K562 (cell line): ENCODE results near the gene OR2T34. TPM values are rescaled to one million over a fixed set of nuclear protein-coding genes. Genes with fewer than 3 reads are reported as not detected.

ENCODE experiments used
- ATAC-seq: fragments of 200-7000 bp; cut with Tn5 transposase; 3 replicates; pipeline ENCODE4 v1.9.1; 2020; ENCODE audit warnings: moderate library complexity
- BruUV-seq: library from RNA; stranded (reverse); fragments of 400-500 nt; replicated peaks from 2 replicates; lab custom pipeline; 2021; lab: Mats Ljungman, UMichigan
- CTCF ChIA-PET: fragments of 300-600 bp; formaldehyde crosslinking; extraction: SDS; loops from one replicate; lab custom pipeline; 2021; ENCODE audit warnings: low intra/inter-chr PET ratio; lab: Yijun Ruan, JAX
- POLR2A ChIA-PET: fragments of 300-600, 350-650 bp; sonication (Branson Sonifier 250); formaldehyde crosslinking; extraction: SDS; loops from one replicate; lab custom pipeline; 2021; ENCODE audit warnings: antibody characterized with exemption, inconsistent platforms; lab: Yijun Ruan, JAX
- DNase-seq, 4 experiments: peaks; one replicate each; pipeline versions ENCODE4 v3.0.0 to v3.0.0-alpha.2; 2011 to 2018; ENCODE audit warnings: low spot score in 3 of 4, mixed read lengths in 3 of 4; ENCODE audit errors: extremely low read depth in 1 of 4
- FAIRE-seq: peaks from 2 replicates; lab custom pipeline; 2011; peaks lifted over from hg19 to GRCh38; lab: Jason Lieb, UNC
- H2AFZ ChIP-seq: 2 replicates; pipeline ENCODE4 v1.6.0; 2011; ENCODE audit warnings: low read depth, low read length, control low read depth, inconsistent platforms
- H3K27ac ChIP-seq: fragments of 200-600 bp; 3 replicates; pipeline ENCODE4 v1.8.0; 2011; ENCODE audit warnings: low read depth, mild to moderate bottlenecking, control low read depth, inconsistent platforms, low read length, moderate library complexity, mixed read lengths; ENCODE audit errors: extremely low read depth
- H3K27me3 ChIP-seq, 2 experiments: fragments of 300-600 bp in 1 of 2; 2 replicates in 1 of 2; 3 replicates in 1 of 2; pipeline versions ENCODE4 v1.6.0 to v1.8.0; 2011; ENCODE audit warnings: inconsistent platforms in 2 of 2, low read length in 2 of 2, mild to moderate bottlenecking in 1 of 2, mixed read lengths in 1 of 2, moderate library complexity in 1 of 2; ENCODE audit not compliant: control insufficient read depth in 2 of 2, insufficient read depth in 2 of 2
- H3K36me3 ChIP-seq: fragments of 300-600 bp; 3 replicates; pipeline ENCODE4 v1.8.0; 2011; ENCODE audit warnings: mild to moderate bottlenecking, low read length, inconsistent platforms; ENCODE audit not compliant: control insufficient read depth, insufficient read depth
- H3K4me1 ChIP-seq, 2 experiments: fragments of 200-600 bp in 1 of 2; replicated peaks in 1 of 2; 2 replicates in 1 of 2; 3 replicates in 1 of 2; pipeline versions ENCODE4 v1.5.1 to v1.8.0; 2011; ENCODE audit warnings: inconsistent platforms in 2 of 2, low read length in 2 of 2, mild to moderate bottlenecking in 1 of 2, mixed read lengths in 1 of 2, moderate library complexity in 1 of 2; ENCODE audit not compliant: control insufficient read depth in 2 of 2, insufficient read depth in 2 of 2
- H3K4me2 ChIP-seq: 2 replicates; pipeline ENCODE4 v1.6.1; 2011; ENCODE audit warnings: low read length, control low read depth, inconsistent platforms, mixed read lengths; ENCODE audit not compliant: insufficient read depth
- H3K4me3 ChIP-seq: fragments of 200-600 bp; sonication (generic), shearing (Covaris generic); 2 replicates; pipeline ENCODE4 v1.5.1; 2016; ENCODE audit warnings: control low read depth, inconsistent platforms
- H3K79me2 ChIP-seq: fragments of 200-600 bp; 3 replicates; pipeline ENCODE4 v1.8.0; 2011; ENCODE audit warnings: low read length, inconsistent platforms; ENCODE audit not compliant: control insufficient read depth, insufficient read depth
- H3K9ac ChIP-seq, 2 experiments: 2 replicates each; pipeline versions ENCODE4 v1.6.0 to v1.6.1; 2011; ENCODE audit warnings: low read depth in 2 of 2, low read length in 2 of 2, control low read depth in 1 of 2, inconsistent platforms in 1 of 2, mild to moderate bottlenecking in 1 of 2, mixed read lengths in 1 of 2; ENCODE audit not compliant: insufficient read depth in 1 of 2
- H3K9me1 ChIP-seq: one replicate; pipeline ENCODE4 v1.6.0; 2011; ENCODE audit warnings: inconsistent platforms, mild to moderate bottlenecking, low read length, moderate library complexity; ENCODE audit not compliant: control insufficient read depth, insufficient read depth
- H3K9me3 ChIP-seq: replicated peaks from 2 replicates; pipeline ENCODE4 v1.5.1; 2011; ENCODE audit warnings: low read depth, low read length, inconsistent platforms; ENCODE audit not compliant: control insufficient read depth, insufficient read depth
- H4K20me1 ChIP-seq: replicated peaks from 2 replicates; pipeline ENCODE4 v1.6.1; 2011; ENCODE audit warnings: low read length, inconsistent platforms, mixed read lengths; ENCODE audit not compliant: control insufficient read depth, insufficient read depth
- C11orf30 ChIP-seq: fragments of 450-650 bp; IDR thresholded peaks from 2 replicates; pipeline ENCODE4 v1.6.1; 2016; ENCODE audit warnings: low read depth, mild to moderate bottlenecking
- DACH1 ChIP-seq: fragments of 450-650 bp; IDR thresholded peaks from 2 replicates; pipeline ENCODE4 v1.6.1; 2018; ENCODE audit not compliant: partially characterized antibody
- GMEB1 ChIP-seq: fragments of 250-450 bp; sonication (Bioruptor Pico); IDR thresholded peaks from 2 replicates; pipeline ENCODE4 v1.4.0; 2020; ENCODE audit warnings: mild to moderate bottlenecking
- KLF1 ChIP-seq: fragments of 450-650 bp; IDR thresholded peaks from 2 replicates; pipeline ENCODE4 v1.6.1; 2016; ENCODE audit warnings: missing genetic modification characterization, missing compliant biosample characterization
- MAFF ChIP-seq: IDR thresholded peaks from 2 replicates; pipeline ENCODE4 v1.6.1; 2012; ENCODE audit warnings: low read length, improper control_type of control experiment
- MAFG ChIP-seq: fragments of 450-650 bp; conservative IDR thresholded peaks from 2 replicates; pipeline ENCODE4 v1.6.1; 2016; ENCODE audit warnings: missing genetic modification characterization, missing compliant biosample characterization
- MAFK ChIP-seq: IDR thresholded peaks from 2 replicates; pipeline ENCODE4 v1.6.1; 2011; ENCODE audit warnings: low read length, improper control_type of control experiment
- MTA1 ChIP-seq: fragments of 450-650 bp; IDR thresholded peaks from 2 replicates; pipeline ENCODE4 v1.6.1; 2017; ENCODE audit warnings: borderline replicate concordance
- TCF7 ChIP-seq: sonication (generic); IDR thresholded peaks from 2 replicates; pipeline ENCODE4 v1.6.1; 2016; ENCODE audit warnings: antibody characterized with exemption, borderline replicate concordance
- ZFP91 ChIP-seq: sonication (generic); formaldehyde crosslinking; IDR thresholded peaks from 2 replicates; pipeline ENCODE4 v1.8.0; 2022; ENCODE audit warnings: mild to moderate bottlenecking, missing genetic modification reagents
- ZNF316 ChIP-seq: fragments of 450-650 bp; IDR thresholded peaks from 2 replicates; pipeline ENCODE4 v1.6.1; 2016
- ZNF444 ChIP-seq: fragments of 250-450 bp; sonication (Bioruptor Pico); IDR thresholded peaks from 2 replicates; pipeline ENCODE4 v1.4.0; 2020; ENCODE audit warnings: mild to moderate bottlenecking, moderate library complexity
- WGBS: fragments of 100-300 bp; shearing (Covaris generic); methylation state at CpG from one replicate; pipeline ENCODE4 v1.1.6; 2016; ENCODE audit warnings: low coverage, mixed read lengths; ENCODE audit not compliant: insufficient coverage; ENCODE audit errors: missing lambda C conversion rate; 5-methylcytosine and 5-hydroxymethylcytosine counted together
- in situ Hi-C: fragments of 300-500 bp; cut with MboI; formaldehyde crosslinking; loops from 4 replicates; pipeline ENCODE4 v1.15.0; 2018; ENCODE audit warnings: inconsistent platforms, mixed read lengths
- intact Hi-C: fragments of 100-400 bp; cut with micrococcal nuclease; formaldehyde crosslinking; loops from 2 replicates; pipeline ENCODE4 v1.14.2; 2022
- polyA plus RNA-seq, 8 experiments: library from polyadenylated mRNA; depleted of rRNA in 4 of 8; stranded (reverse) in 5 of 8; unstranded in 3 of 8; fragments of >200 nt; fragmentation: Nextera tagmentation in 2 of 8; fragmentation: Illumina TruSeq in 1 of 8; extraction: Ambion mirVana in 2 of 8; extraction: Trizol in 1 of 8; gene quantifications; 2 replicates each; pipeline versions ENCODE4 v1.2.1 to v1.2.3, GENCODE V29; 2011 to 2014; ENCODE audit warnings: inconsistent platforms in 1 of 8, missing spikeins in 1 of 8
- total RNA-seq, 7 experiments: library from RNA; depleted of rRNA in 6 of 7; stranded (reverse); fragments of >200 nt in 6 of 7; fragmentation: Illumina TruSeq in 2 of 7; extraction: Trizol in 2 of 7; gene quantifications; 2 replicates each; pipeline versions ENCODE4 v1.2.1 to v1.2.3, GENCODE V29; 2011 to 2021; ENCODE audit warnings: low replicate concordance in 1 of 7

The OR2T34 gene
- total and polyA plus RNA-seq, 9 of the 15 experiments (the other 6 are each of a cell fraction or from before 2014, with no cell fraction given): not detected

GRCh38 chr1:248593226-248593625 is 18.7 kb upstream of the OR2T34 start (continued):
- no peak for TF ChIP-seq ZFP91 (CRISPR knock-in tag)
- no peak for TF ChIP-seq DACH1
- no peak for TF ChIP-seq TCF7
- TF ChIP-seq MTA1: no peak

DNA sequence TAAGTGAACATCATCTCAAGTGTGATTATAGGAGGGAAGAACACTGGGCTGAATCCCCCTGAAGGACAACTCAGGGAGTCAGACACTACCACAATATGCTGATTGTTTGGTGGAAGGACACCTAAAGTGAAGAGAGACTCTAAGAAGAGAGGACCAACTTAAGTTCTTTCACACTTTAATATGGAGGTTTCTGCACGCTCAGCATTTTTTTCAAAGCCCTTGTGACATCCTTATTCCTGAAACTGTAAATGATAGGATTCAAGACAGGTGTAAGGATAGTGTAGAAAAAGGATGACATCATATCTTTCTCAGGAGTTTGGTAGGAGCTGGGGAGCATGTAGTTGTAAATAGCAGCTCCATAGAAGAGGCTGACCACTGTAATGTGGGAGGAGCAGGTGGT is 18.1 kb upstream of the OR2T34 start:
- Histone ChIP-seq H2AFZ (no peak overlapping the region), H3K27me3 (no peaks in the 10 kb centered on the region), H3K4me2 (no peak overlapping the region), H3K9ac (no peak overlapping the region), H3K4me1 (no peaks in the 10 kb centered on the region; a peak in 1 of 5 replicates), H3K9me1 (no peaks in the 10 kb centered on the region), H3K79me2 (no peaks in the 10 kb centered on the region), H3K4me3 (no peak overlapping the region), H3K9me3 (no peaks in the 10 kb centered on the region), H4K20me1 (no peaks in the 10 kb centered on the region), H3K27ac (no peak overlapping the region), H3K36me3 (no peaks in the 10 kb centered on the region)
- no peak for FAIRE-seq
- TF ChIP-seq ZNF444: no peak
- peak; percentile 45; the same call in 1 of the 2 replicates for TF ChIP-seq C11orf30
- TF ChIP-seq MAFG (tag): peak; percentile 75
- TF ChIP-seq ZNF316: peak; percentile 56; the same call in 1 of the 2 replicates
- peak; percentile 72 for TF ChIP-seq MAFF
- no peak for TF ChIP-seq GMEB1
- peak; percentile 75 for TF ChIP-seq MAFK
- TF ChIP-seq KLF1 (tag): no peak
- 0% methylated on average over 1 of the region's 1 CpG for WGBS
- in situ Hi-C loops: no loop called here
- DNase-seq: no peak
- POLR2A ChIA-PET: no interaction called here
- ATAC-seq: no peak
- CTCF ChIA-PET: no interaction called here
- no TSS peak for BruUV-seq
- intact Hi-C loops: no loop called here
